WERI-Rb-1 (cell line): ENCODE data around the gene TSFM.

Source experiments
- DNase-seq: peaks from one replicate; pipeline ENCODE4 v3.0.0-alpha.2; 2020
- H3K27ac ChIP-seq: fragments of 250-450 bp; sonication (Bioruptor Pico); 2 replicates; pipeline ENCODE4 v1.5.1; 2020; ENCODE audit warnings: mild to moderate bottlenecking, moderate library complexity
- H3K27me3 ChIP-seq: fragments of 250-450 bp; sonication (Bioruptor Pico); 2 replicates; pipeline ENCODE4 v1.5.1; 2021; ENCODE audit warnings: mild to moderate bottlenecking, low read depth, moderate library complexity; ENCODE audit not compliant: insufficient read depth, severe bottlenecking
- H3K36me3 ChIP-seq: fragments of 250-450 bp; sonication (Bioruptor Pico); 2 replicates; pipeline ENCODE4 v1.5.1; 2020; ENCODE audit warnings: mild to moderate bottlenecking, moderate library complexity
- H3K4me3 ChIP-seq: 2 replicates; pipeline ENCODE4 v1.5.1; 2011; ENCODE audit warnings: low read depth, mild to moderate bottlenecking, control low read depth, low read length
- H3K9me3 ChIP-seq: fragments of 250-450 bp; sonication (Bioruptor Pico); 2 replicates; pipeline ENCODE4 v1.5.1; 2021; ENCODE audit warnings: mild to moderate bottlenecking, moderate library complexity; ENCODE audit not compliant: severe bottlenecking
- CTCF ChIP-seq: IDR thresholded peaks from 2 replicates; pipeline ENCODE4 v1.5.1; 2011; ENCODE audit warnings: low read depth, mild to moderate bottlenecking, control low read depth, inconsistent platforms, low read length

The TSFM gene

GRCh38 chr12:57783466-57783801 is 847 bp downstream of the TSFM start:
- H3K27me3 ChIP-seq: no peaks in the 10 kb centered on the region
- no peaks in the 10 kb centered on the region for H3K9me3 ChIP-seq
- peaks cover 53% of the 10 kb centered on the region for H3K36me3 ChIP-seq
- H3K27ac ChIP-seq: no peak overlapping the region
- TF ChIP-seq CTCF: no peak
- DNase-seq: no peak
- H3K4me3 ChIP-seq: peak overlapping the region; percentile 93

- no peaks in the 10 kb centered on the region for H3K27me3 ChIP-seq
- H3K36me3 ChIP-seq: peaks cover 55% of the 10 kb centered on the region
- no peak for DNase-seq
- H3K4me3 ChIP-seq: no peak overlapping the region
- no peaks in the 10 kb centered on the region for H3K9me3 ChIP-seq
- H3K27ac ChIP-seq: no peak overlapping the region
- TF ChIP-seq CTCF: no peak
Observed at GRCh38 chr12:57783861-57784260, 1.3 kb downstream of the TSFM start.

- no peak for DNase-seq
- TF ChIP-seq CTCF: no peak
- Histone ChIP-seq H3K9me3 (no peaks in the 10 kb centered on the region), H3K27ac (no peak overlapping the region), H3K36me3 (peaks cover 64% of the 10 kb centered on the region), H3K4me3 (no peak overlapping the region), H3K27me3 (no peaks in the 10 kb centered on the region)
Observed at GRCh38 chr12:57793920-57794319, 11.3 kb downstream of the TSFM start.

- H3K36me3 ChIP-seq: peaks cover 53% of the 10 kb centered on the region
Observed at GRCh38 chr12:57795354-57795753, 12.8 kb downstream of the TSFM start.

GRCh38 chr12:57796996-57797395 is 14.4 kb downstream of the TSFM start:
- H3K9me3 ChIP-seq: no peaks in the 10 kb centered on the region
- no peak overlapping the region for H3K27ac ChIP-seq
- H3K27me3 ChIP-seq: no peaks in the 10 kb centered on the region
- H3K4me3 ChIP-seq: no peak overlapping the region
- TF ChIP-seq CTCF: no peak
- H3K36me3 ChIP-seq: peaks cover 46% of the 10 kb centered on the region
- DNase-seq: no peak

More at GRCh38 chr12:57795354-57795753, 12.8 kb downstream of the TSFM start:
- H3K27ac ChIP-seq: no peak overlapping the region
- TF ChIP-seq CTCF: no peak
- no peak for DNase-seq
- H3K4me3 ChIP-seq: no peak overlapping the region
- no peaks in the 10 kb centered on the region for H3K9me3 ChIP-seq
- no peaks in the 10 kb centered on the region for H3K27me3 ChIP-seq

- DNase-seq: no peak
- H3K9me3 ChIP-seq: no peaks in the 10 kb centered on the region
Observed at GRCh38 chr12:57797933-57798332, 15.3 kb downstream of the TSFM start.

More at GRCh38 chr12:57797933-57798332, 15.3 kb downstream of the TSFM start:
- Histone ChIP-seq H3K27me3 (no peaks in the 10 kb centered on the region), H3K36me3 (peaks cover 48% of the 10 kb centered on the region), H3K4me3 (no peak overlapping the region), H3K27ac (no peak overlapping the region)
- no peak for TF ChIP-seq CTCF
